HCT116 (cell line): ENCODE data around the gene FRAS1. TPM values are rescaled to one million over a fixed set of nuclear protein-coding genes. Genes with fewer than 3 reads are reported as not detected.

ENCODE experiments used
- ATAC-seq: fragments of 200-7000 bp; cut with Tn5 transposase; 2 replicates; pipeline ENCODE4 v1.9.1; 2020; ENCODE audit warnings: mild to moderate bottlenecking, moderate library complexity
- BruUV-seq: library from RNA; stranded (reverse); fragments of 400-500 nt; replicated peaks from 2 replicates; lab custom pipeline; 2021; lab: Mats Ljungman, UMichigan
- CTCF ChIA-PET: fragments of 300-600 bp; sonication (Branson Sonifier 250); formaldehyde crosslinking; loops from one replicate; lab custom pipeline; 2021; ENCODE audit warnings: antibody characterized with exemption; lab: Charles Lee
- POLR2A ChIA-PET: fragments of 300-600, 350-600 bp; sonication (Branson Sonifier 250); formaldehyde crosslinking; loops from one replicate; lab custom pipeline; 2021; ENCODE audit warnings: antibody characterized with exemption; lab: Charles Lee
- RAD21 ChIA-PET, 2 experiments: fragments of 300-600 bp; sonication (Branson Sonifier 250); formaldehyde crosslinking; loops; one replicate each; lab custom pipeline; 2023; ENCODE audit warnings: low total read pairs in 2 of 2; ENCODE audit not compliant: uncharacterized antibody in 2 of 2, unreplicated experiment in 2 of 2, low non-redundant PET in 1 of 2; lab: Charles Lee
- DNase-seq: peaks from one replicate; pipeline ENCODE4 v3.0.0-alpha.2; 2010; ENCODE audit warnings: low read depth, low spot score
- H2AFZ ChIP-seq: fragments of 200-600 bp; shearing (Covaris generic), sonication (generic); 2 replicates; pipeline ENCODE4 v1.6.1; 2017; ENCODE audit warnings: low read depth, mixed run types, mixed read lengths, antibody characterized with exemption, low read length; ENCODE audit not compliant: poor library complexity, severe bottlenecking
- H3K27ac ChIP-seq: 2 replicates; pipeline ENCODE4 v1.5.1; 2012; ENCODE audit warnings: low read depth, low read length
- H3K27me3 ChIP-seq: fragments of 200-600 bp; sonication (generic); 2 replicates; pipeline ENCODE4 v1.6.1; 2016; ENCODE audit warnings: mixed run types, low read length, mixed read lengths; ENCODE audit not compliant: insufficient read depth
- H3K36me3 ChIP-seq, 2 experiments: fragments of 200-500 bp in 1 of 2; fragments of 200-600 bp in 1 of 2; sonication (Bioruptor generic) in 1 of 2; sonication (generic) in 1 of 2; 2 replicates each; pipeline versions ENCODE4 v1.5.1 to v1.6.1; 2014 to 2016; ENCODE audit warnings: low read length in 2 of 2, inconsistent platforms in 1 of 2, mixed read lengths in 1 of 2, mixed run types in 1 of 2; ENCODE audit not compliant: insufficient read depth in 2 of 2, control insufficient read depth in 1 of 2
- H3K4me1 ChIP-seq, 2 experiments: fragments of 200-600 bp in 1 of 2; sonication (generic) in 1 of 2; 2 replicates each; pipeline versions ENCODE4 v1.5.1 to v1.6.1; 2012 to 2017; ENCODE audit warnings: low read length in 2 of 2, inconsistent platforms in 1 of 2, mild to moderate bottlenecking in 1 of 2, mixed read lengths in 1 of 2, mixed run types in 1 of 2, moderate library complexity in 1 of 2; ENCODE audit not compliant: insufficient read depth in 2 of 2, control insufficient read depth in 1 of 2
- H3K4me2 ChIP-seq: fragments of 200-600 bp; sonication (generic); 2 replicates; pipeline ENCODE4 v1.6.1; 2017; ENCODE audit warnings: mixed run types, low read length, mixed read lengths
- H3K4me3 ChIP-seq, 2 experiments: fragments of 200-600 bp in 1 of 2; sonication (generic) in 1 of 2; replicated peaks in 1 of 2; 2 replicates each; pipeline ENCODE4 v1.5.1; 2011 to 2016; ENCODE audit warnings: low read length in 2 of 2, control low read depth in 1 of 2, low read depth in 1 of 2, mild to moderate bottlenecking in 1 of 2, mixed read lengths in 1 of 2, mixed run types in 1 of 2
- H3K79me2 ChIP-seq: fragments of 200-600 bp; sonication (generic); 2 replicates; pipeline ENCODE4 v1.6.1; 2017; ENCODE audit warnings: mild to moderate bottlenecking, mixed run types, low read length, moderate library complexity, mixed read lengths; ENCODE audit not compliant: insufficient read depth
- H3K9ac ChIP-seq: fragments of 200-600 bp; sonication (generic); 2 replicates; pipeline ENCODE4 v1.6.1; 2016; ENCODE audit warnings: low read length, mixed read lengths
- H3K9me2 ChIP-seq: fragments of 200-600 bp; sonication (generic), shearing (Covaris generic); 2 replicates; pipeline ENCODE4 v1.6.1; 2017; ENCODE audit warnings: mixed run types, mild to moderate bottlenecking, moderate library complexity; ENCODE audit not compliant: insufficient read depth
- H3K9me3 ChIP-seq, 2 experiments: fragments of 200-500 bp in 1 of 2; fragments of 200-600 bp in 1 of 2; sonication (Bioruptor generic) in 1 of 2; sonication (generic) in 1 of 2; 2 replicates each; pipeline ENCODE4 v1.6.1; 2014 to 2017; ENCODE audit warnings: low read length in 2 of 2, mixed read lengths in 2 of 2, inconsistent platforms in 1 of 2, low read depth in 1 of 2, mild to moderate bottlenecking in 1 of 2, mixed run types in 1 of 2, moderate library complexity in 1 of 2; ENCODE audit not compliant: control insufficient read depth in 1 of 2, insufficient read depth in 1 of 2
- H4K20me1 ChIP-seq: fragments of 200-600 bp; sonication (generic), shearing (Covaris generic); 2 replicates; pipeline ENCODE4 v1.6.1; 2017; ENCODE audit warnings: mixed run types, mild to moderate bottlenecking, moderate library complexity; ENCODE audit not compliant: insufficient read depth
- CBX3 ChIP-seq: IDR thresholded peaks from 2 replicates; pipeline ENCODE4 v1.6.1; 2012; ENCODE audit warnings: low read depth
- CEBPB ChIP-seq: IDR thresholded peaks from 2 replicates; pipeline ENCODE4 v1.6.1; 2012; ENCODE audit warnings: low read depth
- EGR1 ChIP-seq: IDR thresholded peaks from 2 replicates; pipeline ENCODE4 v1.6.1; 2012; ENCODE audit warnings: low read depth
- EZH2 ChIP-seq: fragments of 200-600 bp; sonication (generic); IDR thresholded peaks from 2 replicates; pipeline ENCODE4 v1.6.1; 2017; ENCODE audit warnings: antibody characterized with exemption, mixed run types
- EZH2phosphoT487 ChIP-seq: fragments of 200-600 bp; IDR thresholded peaks from 2 replicates; pipeline ENCODE4 v1.6.1; 2018; ENCODE audit warnings: antibody characterized with exemption, borderline replicate concordance
- FOSL1 ChIP-seq: IDR thresholded peaks from 2 replicates; pipeline ENCODE4 v1.6.1; 2012; ENCODE audit warnings: low read depth
- JUND ChIP-seq: IDR thresholded peaks from 2 replicates; pipeline ENCODE4 v1.6.1; 2012
- POLR2A ChIP-seq: IDR thresholded peaks from 2 replicates; pipeline ENCODE4 v1.7.0; 2011; ENCODE audit warnings: borderline replicate concordance; ENCODE audit not compliant: insufficient read depth, insufficient read length; ENCODE audit errors: extremely low read depth
- POLR2AphosphoS5 ChIP-seq: IDR thresholded peaks from 2 replicates; pipeline ENCODE4 v1.6.1; 2011; ENCODE audit warnings: mild to moderate bottlenecking, low read depth, low read length, moderate library complexity
- SIN3A ChIP-seq: IDR thresholded peaks from 2 replicates; pipeline ENCODE4 v1.6.1; 2012; ENCODE audit warnings: low read depth
- SP1 ChIP-seq: IDR thresholded peaks from 2 replicates; pipeline ENCODE4 v1.6.1; 2012; ENCODE audit warnings: low read depth
- SRF ChIP-seq: IDR thresholded peaks from 2 replicates; pipeline ENCODE4 v1.6.1; 2012; ENCODE audit warnings: low read depth
- ZNF274 ChIP-seq: fragments of 200-500 bp; sonication (Bioruptor generic); IDR thresholded peaks from 2 replicates; pipeline ENCODE4 v1.6.1; 2014; ENCODE audit warnings: mild to moderate bottlenecking, low read depth, low read length, inconsistent platforms
- intact Hi-C: fragments of 100-400 bp; cut with micrococcal nuclease; formaldehyde crosslinking; loops from 2 replicates; pipeline ENCODE4 v1.10.0; 2022
- total RNA-seq: library from RNA; stranded (reverse); gene quantifications from one replicate; pipeline ENCODE4 v1.2.1, GENCODE V29; 2021; ENCODE audit not compliant: unreplicated experiment
- TF ChIP-seq, protein P1 (sequence below): IDR thresholded peaks from 2 replicates; pipeline ENCODE4 v1.6.1; 2012; ENCODE audit warnings: low read depth
- TF ChIP-seq, protein P2 (sequence below), 3 experiments: fragments of 200-600 bp in 1 of 3; sonication (generic) in 1 of 3; IDR thresholded peaks in 2 of 3; conservative IDR thresholded peaks in 1 of 3; 2 replicates each; pipeline ENCODE4 v1.5.1; 2012 to 2017; ENCODE audit warnings: low read depth in 2 of 3, low read length in 2 of 3, antibody characterized with exemption in 1 of 3, borderline replicate concordance in 1 of 3, control low read depth in 1 of 3, mild to moderate bottlenecking in 1 of 3, mixed read lengths in 1 of 3, mixed run types in 1 of 3, moderate library complexity in 1 of 3; ENCODE audit not compliant: insufficient read depth in 1 of 3

FRAS1 gene
- total RNA-seq, 1 experiment from 2014 or later, result 33.5 TPM

DNA sequence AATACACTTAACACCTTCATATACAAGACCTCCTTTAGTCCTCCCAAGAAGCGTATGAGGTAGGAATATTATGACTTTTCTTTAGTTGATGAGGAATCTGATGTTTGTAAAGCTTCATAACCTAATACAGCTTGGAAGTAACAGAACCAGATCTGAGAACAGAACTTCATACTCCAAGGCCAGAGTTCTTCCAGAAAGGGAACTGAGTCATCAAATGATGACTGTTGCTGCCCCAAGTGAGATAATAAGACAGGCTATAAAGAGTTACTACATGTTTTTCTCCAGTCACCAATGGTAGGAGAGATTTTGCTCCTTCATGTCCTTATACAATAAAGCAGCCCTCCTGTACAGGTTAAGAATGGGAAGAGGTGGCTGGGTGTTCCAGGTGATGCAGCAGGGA is 420.2 kb downstream of the FRAS1 start:
- no peak for DNase-seq
- no peaks in the 10 kb centered on the region for H3K27me3 ChIP-seq

DNA sequence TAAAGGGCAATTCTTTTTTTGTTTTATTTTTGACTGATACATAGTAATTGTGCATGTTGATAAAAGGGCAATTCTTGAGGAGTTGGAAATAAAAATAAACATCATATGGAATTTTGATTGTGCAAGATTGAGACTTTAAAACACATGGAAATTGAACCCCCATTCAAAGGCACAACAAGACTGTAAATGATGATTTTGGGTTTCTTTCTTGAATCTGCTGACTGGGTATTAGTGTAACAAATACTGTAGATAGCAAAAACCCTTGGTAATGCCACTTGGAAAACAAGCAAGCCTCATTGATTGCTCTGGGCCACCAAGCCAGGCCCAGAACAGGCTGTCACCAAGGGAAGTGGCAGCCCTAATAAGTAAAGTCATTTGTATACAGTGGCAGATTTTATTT is 421.4 kb downstream of the FRAS1 start:
- Histone ChIP-seq H3K27ac (no peak overlapping the region), H3K36me3 (no peaks in the 10 kb centered on the region), H3K4me2 (no peak overlapping the region), H3K79me2 (no peaks in the 10 kb centered on the region), H3K4me3 (no peak overlapping the region), H3K4me1 (no peaks in the 10 kb centered on the region), H3K9me2 (no peaks in the 10 kb centered on the region), H4K20me1 (no peaks in the 10 kb centered on the region), H3K27me3 (no peaks in the 10 kb centered on the region), H2AFZ (no peak overlapping the region), H3K9me3 (no peaks in the 10 kb centered on the region), H3K9ac (no peak overlapping the region)
- ATAC-seq (no peak), DNase-seq (no peak)
- intact Hi-C loops, result no loop called here
- ChIA-PET POLR2A (no interaction called here), CTCF (no interaction called here), RAD21 (no interaction called here)
- no TSS peak for BruUV-seq
- TF ChIP-seq POLR2A, result no peak
- no peak for TF ChIP-seq EGR1
- no peak for TF ChIP-seq CEBPB
- no peak for TF ChIP-seq ZNF274
- no peak for TF ChIP-seq EZH2
- TF ChIP-seq, protein P1, sequence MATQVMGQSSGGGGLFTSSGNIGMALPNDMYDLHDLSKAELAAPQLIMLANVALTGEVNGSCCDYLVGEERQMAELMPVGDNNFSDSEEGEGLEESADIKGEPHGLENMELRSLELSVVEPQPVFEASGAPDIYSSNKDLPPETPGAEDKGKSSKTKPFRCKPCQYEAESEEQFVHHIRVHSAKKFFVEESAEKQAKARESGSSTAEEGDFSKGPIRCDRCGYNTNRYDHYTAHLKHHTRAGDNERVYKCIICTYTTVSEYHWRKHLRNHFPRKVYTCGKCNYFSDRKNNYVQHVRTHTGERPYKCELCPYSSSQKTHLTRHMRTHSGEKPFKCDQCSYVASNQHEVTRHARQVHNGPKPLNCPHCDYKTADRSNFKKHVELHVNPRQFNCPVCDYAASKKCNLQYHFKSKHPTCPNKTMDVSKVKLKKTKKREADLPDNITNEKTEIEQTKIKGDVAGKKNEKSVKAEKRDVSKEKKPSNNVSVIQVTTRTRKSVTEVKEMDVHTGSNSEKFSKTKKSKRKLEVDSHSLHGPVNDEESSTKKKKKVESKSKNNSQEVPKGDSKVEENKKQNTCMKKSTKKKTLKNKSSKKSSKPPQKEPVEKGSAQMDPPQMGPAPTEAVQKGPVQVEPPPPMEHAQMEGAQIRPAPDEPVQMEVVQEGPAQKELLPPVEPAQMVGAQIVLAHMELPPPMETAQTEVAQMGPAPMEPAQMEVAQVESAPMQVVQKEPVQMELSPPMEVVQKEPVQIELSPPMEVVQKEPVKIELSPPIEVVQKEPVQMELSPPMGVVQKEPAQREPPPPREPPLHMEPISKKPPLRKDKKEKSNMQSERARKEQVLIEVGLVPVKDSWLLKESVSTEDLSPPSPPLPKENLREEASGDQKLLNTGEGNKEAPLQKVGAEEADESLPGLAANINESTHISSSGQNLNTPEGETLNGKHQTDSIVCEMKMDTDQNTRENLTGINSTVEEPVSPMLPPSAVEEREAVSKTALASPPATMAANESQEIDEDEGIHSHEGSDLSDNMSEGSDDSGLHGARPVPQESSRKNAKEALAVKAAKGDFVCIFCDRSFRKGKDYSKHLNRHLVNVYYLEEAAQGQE, result no peak
- TF ChIP-seq FOSL1, result no peak
- TF ChIP-seq POLR2AphosphoS5, result no peak
- no peak for TF ChIP-seq SP1
- TF ChIP-seq EZH2phosphoT487, result no peak

More for the DNA sequence above, 420.2 kb downstream of the FRAS1 start:
- H3K36me3 ChIP-seq, result no peaks in the 10 kb centered on the region
- RAD21 ChIA-PET, result no interaction called here
- CTCF ChIA-PET, result no interaction called here
- POLR2A ChIA-PET, result no interaction called here
- H3K9me2 ChIP-seq, result no peaks in the 10 kb centered on the region
- no peaks in the 10 kb centered on the region for H4K20me1 ChIP-seq
- no peak overlapping the region for H3K4me2 ChIP-seq
- no peak overlapping the region for H2AFZ ChIP-seq
- no peak overlapping the region for H3K9ac ChIP-seq
- intact Hi-C loops, result no loop called here
- no peaks in the 10 kb centered on the region for H3K9me3 ChIP-seq
- H3K4me1 ChIP-seq, result no peaks in the 10 kb centered on the region
- H3K27ac ChIP-seq, result no peak overlapping the region
- BruUV-seq, result no TSS peak
- ATAC-seq, result no peak
- H3K79me2 ChIP-seq, result no peaks in the 10 kb centered on the region
- no peak overlapping the region for H3K4me3 ChIP-seq
- TF ChIP-seq SRF, result no peak
- no peak for TF ChIP-seq POLR2A
- TF ChIP-seq EGR1, result no peak
- TF ChIP-seq, protein P2, sequence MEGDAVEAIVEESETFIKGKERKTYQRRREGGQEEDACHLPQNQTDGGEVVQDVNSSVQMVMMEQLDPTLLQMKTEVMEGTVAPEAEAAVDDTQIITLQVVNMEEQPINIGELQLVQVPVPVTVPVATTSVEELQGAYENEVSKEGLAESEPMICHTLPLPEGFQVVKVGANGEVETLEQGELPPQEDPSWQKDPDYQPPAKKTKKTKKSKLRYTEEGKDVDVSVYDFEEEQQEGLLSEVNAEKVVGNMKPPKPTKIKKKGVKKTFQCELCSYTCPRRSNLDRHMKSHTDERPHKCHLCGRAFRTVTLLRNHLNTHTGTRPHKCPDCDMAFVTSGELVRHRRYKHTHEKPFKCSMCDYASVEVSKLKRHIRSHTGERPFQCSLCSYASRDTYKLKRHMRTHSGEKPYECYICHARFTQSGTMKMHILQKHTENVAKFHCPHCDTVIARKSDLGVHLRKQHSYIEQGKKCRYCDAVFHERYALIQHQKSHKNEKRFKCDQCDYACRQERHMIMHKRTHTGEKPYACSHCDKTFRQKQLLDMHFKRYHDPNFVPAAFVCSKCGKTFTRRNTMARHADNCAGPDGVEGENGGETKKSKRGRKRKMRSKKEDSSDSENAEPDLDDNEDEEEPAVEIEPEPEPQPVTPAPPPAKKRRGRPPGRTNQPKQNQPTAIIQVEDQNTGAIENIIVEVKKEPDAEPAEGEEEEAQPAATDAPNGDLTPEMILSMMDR (IDR thresholded peaks at IDR 0.05 in 2 of 3, conservative IDR thresholded peaks at IDR 0.05 in 1 of 3; ENCODE audit: borderline replicate concordance in 1 of 3, insufficient read depth in 1 of 3, low read depth in 2 of 3, low read length in 2 of 3), result no peak
- no peak for TF ChIP-seq FOSL1
- no peak for TF ChIP-seq JUND
- no peak for TF ChIP-seq CBX3
- no peak for TF ChIP-seq SIN3A
- TF ChIP-seq EZH2phosphoT487, result no peak
